Activated CD8-positive, alpha-beta memory T cell treated with anti-CD3 and anti-CD28 coated beads, Interleukin-2, amount 50 U/mL, for 4 hours (primary cell): ENCODE results near the gene SAMD9L.
"Not testable (repeated sequence)": the region's sequence is repeated elsewhere in the genome, so short reads cannot be mapped to it uniquely, and the experiment has no call there.

Experiments
- DNase-seq: peaks from one replicate; pipeline ENCODE4 v3.0.0-alpha.2; 2020

SAMD9L gene

GRCh38 chr7:93145354-93145753 lies 2.8 kb downstream of the SAMD9L start:
- DNase-seq = no peak

DNA sequence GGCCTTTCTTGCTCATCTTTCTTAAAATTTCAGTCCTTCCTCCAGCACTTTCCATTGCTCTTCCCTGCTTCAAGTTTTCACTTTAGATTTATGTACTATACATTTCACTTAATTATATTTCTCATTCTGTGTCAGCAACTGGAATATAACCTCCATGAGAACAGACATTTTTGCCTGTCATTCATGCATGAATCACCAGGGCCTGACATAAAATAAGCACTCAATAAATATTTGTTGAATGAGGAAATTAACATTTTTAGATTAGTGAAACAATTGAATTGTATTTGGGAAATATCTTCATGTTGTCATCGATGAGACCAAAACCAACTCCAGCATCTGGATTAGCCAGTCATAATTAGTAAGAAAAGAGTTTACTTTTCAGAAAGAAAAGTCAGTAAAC lies 6.1 kb downstream of the SAMD9L start:
- DNase-seq = no peak

DNA sequence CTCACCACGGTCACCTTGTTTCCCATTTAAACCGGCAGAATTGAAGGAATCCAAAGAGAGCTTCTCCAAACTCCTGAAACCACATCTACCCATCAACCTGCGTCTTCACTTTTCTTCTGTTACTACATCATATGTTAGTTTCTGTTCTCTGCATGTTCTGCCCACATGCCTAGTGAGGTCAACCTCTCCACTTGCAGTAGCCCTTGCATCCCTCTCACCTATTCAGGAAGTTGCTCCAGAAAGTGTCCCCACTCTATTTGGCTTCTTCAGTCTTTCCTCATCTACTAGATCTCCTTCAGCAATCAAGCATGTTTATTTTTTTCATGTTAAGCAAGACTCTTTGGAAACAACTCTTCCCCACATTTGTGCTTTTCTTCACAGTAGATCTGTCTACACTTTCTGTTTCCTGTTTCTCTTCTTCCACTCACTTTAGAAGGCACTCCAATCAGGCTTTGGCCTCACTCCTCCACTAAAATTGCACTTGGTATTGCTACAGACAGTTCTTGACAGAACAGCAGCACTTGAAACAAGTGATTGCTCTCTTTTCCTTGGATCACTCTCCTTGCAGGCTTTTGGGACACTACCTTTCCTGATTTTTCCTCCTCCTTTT lies 7.5 kb downstream of the SAMD9L start:
- DNase-seq = no peak

GRCh38 chr7:93138576-93138975 lies 9.6 kb downstream of the SAMD9L start:
- no peak for DNase-seq

- no peak for DNase-seq
Observed at GRCh38 chr7:93133005-93133404, 15.2 kb downstream of the SAMD9L start.

DNA sequence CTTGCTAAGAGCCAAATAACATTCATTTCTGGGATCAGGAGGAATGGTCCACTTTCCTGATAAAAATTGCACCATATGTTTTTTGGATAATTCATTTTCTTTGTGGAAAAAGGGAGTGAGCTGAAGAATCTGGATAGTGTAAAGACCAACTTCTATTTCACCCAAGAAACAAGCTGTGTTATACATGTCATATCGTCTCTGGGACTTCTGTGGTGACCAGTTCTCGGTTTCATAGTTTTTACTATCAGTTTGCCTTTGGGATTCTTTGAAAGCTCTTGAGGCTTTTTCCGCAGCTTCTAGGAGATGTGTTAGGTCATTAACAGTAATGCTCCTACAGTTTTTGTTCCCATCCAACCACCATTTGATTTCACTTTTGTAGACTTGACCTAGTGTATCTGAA lies 16.0 kb downstream of the SAMD9L start:
- DNase-seq = no peak

- not testable (repeated sequence) for DNase-seq
Observed at GRCh38 chr7:93126954-93127353, 21.2 kb downstream of the SAMD9L start.

- DNase-seq = not testable (repeated sequence)
Observed at GRCh38 chr7:93123532-93123931, 24.7 kb downstream of the SAMD9L start.

DNA sequence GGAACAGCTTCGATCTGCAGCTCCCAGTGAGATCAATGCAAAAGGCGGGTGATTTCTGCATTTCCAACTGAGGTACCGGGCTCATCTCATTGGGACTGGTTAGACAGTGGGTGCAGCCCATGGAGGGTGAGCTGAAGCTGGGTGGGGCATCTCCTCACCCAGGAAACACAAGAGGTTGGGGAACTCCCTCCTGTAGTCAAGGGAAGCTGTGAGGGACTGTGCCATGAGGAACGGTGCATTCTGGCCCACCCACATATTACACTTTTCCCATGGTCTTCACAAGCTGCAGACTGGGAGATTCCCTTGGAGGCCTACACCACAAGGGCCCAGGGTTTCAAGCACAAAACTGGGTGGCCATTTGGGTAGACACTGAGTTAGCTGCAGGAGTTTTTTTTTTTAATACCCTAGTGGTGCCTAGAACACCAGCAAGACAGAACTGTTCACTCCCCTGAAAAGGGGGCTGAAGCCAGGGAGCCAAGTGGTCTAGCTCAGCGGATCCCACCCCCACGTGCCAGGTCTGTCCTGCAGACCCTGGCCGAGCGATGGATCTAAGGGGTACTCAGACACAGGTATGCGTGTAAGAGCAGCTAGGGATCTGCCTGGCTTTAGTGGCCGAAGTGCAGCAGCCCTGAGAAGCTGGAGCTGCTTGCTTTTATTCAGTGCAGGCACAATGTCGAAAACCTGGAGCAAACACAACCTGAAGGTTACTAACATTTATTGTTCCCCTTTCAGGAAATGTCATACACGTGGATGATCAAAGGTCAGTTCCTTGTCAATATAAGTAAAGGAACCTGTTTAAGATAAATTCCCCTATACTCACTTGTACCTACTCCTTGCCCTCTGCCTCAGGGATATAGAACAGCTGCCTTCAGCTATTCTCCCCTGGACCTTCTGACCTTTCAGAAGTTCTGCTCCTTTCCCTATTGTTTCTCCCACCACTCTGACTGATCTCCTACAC lies 27.3 kb downstream of the SAMD9L start:
- no peak for DNase-seq

GRCh38 chr7:93119191-93119905 lies 28.8 kb downstream of the SAMD9L start:
- DNase-seq = no peak

GRCh38 chr7:93117852-93118530 lies 30.2 kb downstream of the SAMD9L start, which contains the start of gene SAMD9:
SAMD9 (minus strand) TSS chr7:93117979; CDS start chr7:93106097, 11,882 bp downstream.
- DNase-seq = peak; percentile 35

DNA sequence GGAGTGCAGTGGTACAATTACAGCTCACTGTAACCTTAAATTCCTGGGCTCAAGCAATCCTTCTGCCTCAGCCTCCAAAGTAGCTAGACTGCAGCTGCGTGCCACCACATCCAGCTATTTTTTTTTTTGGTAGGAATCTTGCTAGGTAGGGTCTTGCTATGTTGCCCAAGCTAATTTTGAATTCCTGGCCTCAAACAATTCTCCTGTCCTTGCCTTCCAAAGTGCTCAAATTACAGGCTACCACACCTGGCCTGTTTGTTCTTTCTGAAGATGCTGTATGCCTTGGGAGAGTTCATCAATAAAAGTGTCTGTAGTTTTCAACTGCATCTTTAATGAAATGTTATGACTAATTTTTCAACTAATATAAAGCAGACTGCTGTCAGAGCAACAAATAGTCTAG lies 30.9 kb downstream of the SAMD9L start:
- DNase-seq = no peak

DNA sequence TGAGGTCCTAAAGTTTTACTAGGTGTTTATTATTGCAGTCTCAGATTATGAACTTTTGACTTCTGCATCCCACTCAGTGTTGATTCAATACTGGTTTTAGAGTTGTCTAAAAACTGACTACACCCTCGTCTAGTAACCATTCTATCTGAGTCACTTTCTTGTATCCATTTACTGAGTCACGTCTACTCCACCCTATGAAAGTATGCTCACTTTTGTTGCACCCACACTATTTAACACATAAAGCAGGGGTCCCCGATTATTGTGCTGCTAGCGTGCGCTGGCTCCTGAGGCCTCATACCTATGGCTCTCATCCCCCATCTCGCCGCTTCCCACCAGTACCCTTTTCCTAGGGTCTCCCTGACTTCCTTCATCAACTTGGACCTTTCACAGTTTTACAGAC lies 32.4 kb downstream of the SAMD9L start:
- DNase-seq = no peak

DNA sequence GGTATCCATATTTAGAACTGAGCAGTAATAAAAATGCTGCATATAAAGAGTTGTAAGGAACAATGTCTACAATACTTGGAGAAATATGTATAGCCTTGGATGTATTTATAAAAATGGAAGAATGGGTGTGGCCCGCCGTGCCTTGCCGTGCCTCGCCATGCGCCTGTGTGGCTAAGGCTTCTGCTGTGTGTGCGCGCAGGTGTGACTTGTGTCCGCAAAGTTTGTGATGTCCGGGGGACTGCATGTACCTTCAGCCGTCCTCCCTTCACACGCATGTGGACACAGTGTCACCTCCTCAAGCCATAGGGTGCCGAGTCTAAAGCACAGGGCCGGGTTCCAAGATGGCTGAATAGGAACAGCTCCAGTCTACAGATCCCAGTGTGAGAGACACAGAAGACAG lies 40.2 kb downstream of the SAMD9L start:
- DNase-seq = no peak

DNA sequence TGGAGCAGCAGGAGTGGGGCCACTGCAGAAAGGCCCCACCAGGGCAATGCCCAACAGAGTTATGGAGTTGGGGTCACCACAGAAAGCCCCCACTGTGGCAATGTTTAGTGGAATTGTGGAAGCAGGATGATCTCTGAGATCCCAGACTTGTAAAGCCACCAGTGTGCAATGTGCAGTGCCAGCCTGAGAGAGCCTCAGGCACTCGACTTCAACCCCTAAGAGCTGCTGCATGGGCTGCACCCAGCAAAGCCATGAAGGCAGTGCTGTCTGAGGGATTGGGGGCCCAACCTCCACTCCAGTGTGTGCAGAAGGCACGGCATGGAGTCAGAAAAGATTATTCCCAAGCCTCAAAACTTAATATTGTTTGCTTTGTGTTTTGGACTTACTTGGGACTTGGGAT lies 50.8 kb downstream of the SAMD9L start:
- DNase-seq = no peak

DNA sequence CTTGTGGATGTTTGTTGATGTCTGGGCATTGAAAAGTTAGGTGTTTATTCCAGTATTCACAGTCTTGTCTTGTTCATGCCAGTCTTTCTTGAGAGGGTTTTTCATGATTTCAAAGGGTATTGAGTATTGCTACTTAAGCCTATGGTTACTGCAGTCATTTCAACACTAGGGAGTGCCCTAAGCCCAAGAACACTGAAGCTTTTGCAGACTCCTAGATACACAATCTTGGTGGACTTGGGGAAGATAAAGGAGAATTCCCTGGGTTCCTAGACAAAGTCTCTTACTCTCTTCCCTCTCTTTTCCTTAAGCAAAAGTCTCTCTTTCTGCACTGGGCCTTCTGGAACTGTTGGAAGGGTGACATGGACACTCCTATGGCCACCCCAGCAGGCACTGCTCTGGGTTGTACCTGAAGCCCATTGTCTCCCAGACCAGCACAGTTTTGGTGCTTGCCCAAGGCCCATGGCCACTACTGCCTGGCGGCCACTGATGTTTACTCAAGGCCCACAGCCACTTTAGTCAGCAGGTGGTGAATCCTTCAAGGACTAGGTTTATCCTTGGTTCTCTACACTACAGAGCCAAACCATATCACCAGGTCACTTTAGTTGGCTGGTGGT lies 55.3 kb downstream of the SAMD9L start:
- DNase-seq = no peak
